ENCODE measurements around the gene PTGES2. TPM values are rescaled to one million over a fixed set of nuclear protein-coding genes. Genes with fewer than 3 reads are reported as not detected.

Gene PTGES2
- total and polyA plus RNA-seq, 2 experiments from 2014 or later: 141 to 240 TPM

DNA sequence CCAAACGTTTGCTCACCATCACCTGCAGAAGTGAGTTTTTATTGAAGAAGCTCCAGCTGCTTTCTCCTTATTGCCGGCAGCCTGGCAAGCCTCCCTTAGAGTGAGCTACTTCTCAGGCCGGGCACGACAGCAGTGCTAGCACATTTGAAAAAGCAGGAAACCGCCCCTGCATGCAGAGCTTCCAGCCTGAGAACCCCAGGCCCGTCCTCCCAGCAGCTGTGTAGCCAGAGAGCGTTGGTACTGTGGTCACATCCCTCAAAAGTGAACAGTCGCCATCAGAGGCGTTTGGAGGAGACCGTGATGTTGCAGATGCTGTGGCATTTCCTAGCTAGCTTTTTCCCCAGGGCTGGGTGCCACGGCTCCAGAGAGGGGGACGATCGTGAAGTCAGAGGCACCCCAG lies 36.0 kb downstream of the PTGES2 start:
- TF ChIP-seq, protein P1, sequence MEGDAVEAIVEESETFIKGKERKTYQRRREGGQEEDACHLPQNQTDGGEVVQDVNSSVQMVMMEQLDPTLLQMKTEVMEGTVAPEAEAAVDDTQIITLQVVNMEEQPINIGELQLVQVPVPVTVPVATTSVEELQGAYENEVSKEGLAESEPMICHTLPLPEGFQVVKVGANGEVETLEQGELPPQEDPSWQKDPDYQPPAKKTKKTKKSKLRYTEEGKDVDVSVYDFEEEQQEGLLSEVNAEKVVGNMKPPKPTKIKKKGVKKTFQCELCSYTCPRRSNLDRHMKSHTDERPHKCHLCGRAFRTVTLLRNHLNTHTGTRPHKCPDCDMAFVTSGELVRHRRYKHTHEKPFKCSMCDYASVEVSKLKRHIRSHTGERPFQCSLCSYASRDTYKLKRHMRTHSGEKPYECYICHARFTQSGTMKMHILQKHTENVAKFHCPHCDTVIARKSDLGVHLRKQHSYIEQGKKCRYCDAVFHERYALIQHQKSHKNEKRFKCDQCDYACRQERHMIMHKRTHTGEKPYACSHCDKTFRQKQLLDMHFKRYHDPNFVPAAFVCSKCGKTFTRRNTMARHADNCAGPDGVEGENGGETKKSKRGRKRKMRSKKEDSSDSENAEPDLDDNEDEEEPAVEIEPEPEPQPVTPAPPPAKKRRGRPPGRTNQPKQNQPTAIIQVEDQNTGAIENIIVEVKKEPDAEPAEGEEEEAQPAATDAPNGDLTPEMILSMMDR (IDR thresholded peaks at IDR 0.05; ENCODE audit: low read depth, low read length): no peak
- H3K36me3 ChIP-seq: no peaks in the 10 kb centered on the region
- no peaks in the 10 kb centered on the region for H3K9me3 ChIP-seq (ENCODE audit: low read depth)
- DNase-seq (ENCODE audit: low read depth in 1 of 2, low spot score in 1 of 2): no peak
- H3K4me1 ChIP-seq (ENCODE audit: low read depth): peaks cover 21% of the 10 kb centered on the region
- no peak overlapping the region for H3K27ac ChIP-seq
- H3K4me3 ChIP-seq: no peak overlapping the region
- no peaks in the 10 kb centered on the region for H3K27me3 ChIP-seq

GRCh38 chr9:128091144-128091543 lies 36.4 kb downstream of the PTGES2 start:
- H3K27ac ChIP-seq: peak overlapping the region; percentile 20
- peaks cover 17% of the 10 kb centered on the region for H3K4me1 ChIP-seq (ENCODE audit: low read depth)
- H3K4me3 ChIP-seq: no peak overlapping the region
- H3K27me3 ChIP-seq: no peaks in the 10 kb centered on the region
- peak; percentile 84 to 92 for DNase-seq (ENCODE audit: low read depth in 1 of 2, low spot score in 1 of 2)
- TF ChIP-seq, protein P1 (IDR thresholded peaks at IDR 0.05; ENCODE audit: low read depth, low read length): no peak
- no peaks in the 10 kb centered on the region for H3K36me3 ChIP-seq
- no peaks in the 10 kb centered on the region for H3K9me3 ChIP-seq (ENCODE audit: low read depth)

DNA sequence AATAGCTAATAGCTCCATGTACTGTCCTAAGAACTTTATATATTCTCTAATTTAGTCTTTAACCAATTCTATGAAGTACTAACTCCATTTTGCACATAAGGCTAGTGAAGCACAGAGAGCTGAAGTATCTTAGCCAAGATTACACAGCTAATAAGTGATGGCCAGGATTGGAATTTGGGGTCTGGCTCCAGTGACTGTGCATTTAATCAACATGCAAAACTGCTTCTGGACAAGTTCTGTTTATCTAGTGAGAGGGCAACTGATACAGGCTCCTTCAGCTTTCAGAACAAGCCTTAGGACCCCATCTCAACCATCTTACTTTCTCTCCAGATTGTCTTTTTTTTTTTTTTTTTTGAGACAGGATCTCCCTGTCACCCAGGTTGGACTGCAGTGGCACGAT lies 38.2 kb downstream of the PTGES2 start:
- Histone ChIP-seq H3K27ac (no peak overlapping the region), H3K27me3 (no peaks in the 10 kb centered on the region), H3K36me3 (no peaks in the 10 kb centered on the region), H3K4me3 (no peak overlapping the region), H3K9me3 (ENCODE audit: low read depth) (no peaks in the 10 kb centered on the region), H3K4me1 (ENCODE audit: low read depth) (no peaks in the 10 kb centered on the region)
- TF ChIP-seq, protein P1 (IDR thresholded peaks at IDR 0.05; ENCODE audit: low read depth, low read length): no peak
- no peak for DNase-seq (ENCODE audit: low read depth in 1 of 2, low spot score in 1 of 2)

DNA sequence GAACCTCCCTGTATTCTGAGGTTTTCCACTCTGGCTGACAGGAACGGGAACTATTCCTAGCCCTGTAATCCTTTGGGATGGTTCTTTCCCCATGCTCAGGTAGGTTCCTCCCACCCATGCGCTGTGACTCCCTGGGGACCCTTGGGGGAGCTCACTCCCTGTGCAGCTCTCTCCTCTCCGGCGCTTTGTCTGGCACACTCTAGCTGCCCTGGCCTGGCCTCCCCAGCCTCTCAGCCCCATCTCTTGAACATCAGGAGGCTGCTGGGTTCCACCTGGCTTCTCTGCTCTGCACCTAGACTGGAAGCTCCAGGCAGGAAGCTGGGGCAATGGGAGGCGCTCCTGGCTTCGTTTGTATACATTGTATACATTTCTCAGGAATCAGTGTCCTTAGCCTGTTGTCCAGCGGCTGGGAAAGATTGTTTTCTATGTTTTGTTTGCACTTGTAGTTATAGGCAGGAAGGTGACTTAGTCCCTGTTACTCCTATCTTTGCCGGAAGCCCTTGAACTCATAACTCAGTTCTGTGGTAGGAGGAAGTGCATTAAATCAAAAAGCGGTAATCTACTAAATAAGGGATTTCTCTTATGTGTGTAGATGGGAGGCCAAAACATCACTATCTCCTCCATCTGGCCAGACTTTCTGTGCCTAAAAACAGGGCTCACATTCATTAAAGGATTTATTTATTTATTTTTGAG lies 39.1 kb downstream of the PTGES2 start:
- TF ChIP-seq, protein P1 (IDR thresholded peaks at IDR 0.05; ENCODE audit: low read depth, low read length): no peak
- Histone ChIP-seq H3K27me3 (no peaks in the 10 kb centered on the region), H3K36me3 (no peaks in the 10 kb centered on the region), H3K4me3 (no peak overlapping the region), H3K27ac (no peak overlapping the region), H3K9me3 (ENCODE audit: low read depth) (no peaks in the 10 kb centered on the region), H3K4me1 (ENCODE audit: low read depth) (no peaks in the 10 kb centered on the region)
- no peak for DNase-seq (ENCODE audit: low read depth in 1 of 2, low spot score in 1 of 2)

GRCh38 chr9:128087262-128087661 lies 40.3 kb downstream of the PTGES2 start:
- Histone ChIP-seq H3K4me3 (no peak overlapping the region), H3K9me3 (ENCODE audit: low read depth) (no peaks in the 10 kb centered on the region), H3K27ac (no peak overlapping the region), H3K27me3 (no peaks in the 10 kb centered on the region), H3K4me1 (ENCODE audit: low read depth) (no peaks in the 10 kb centered on the region), H3K36me3 (no peaks in the 10 kb centered on the region)
- DNase-seq (ENCODE audit: low read depth in 1 of 2, low spot score in 1 of 2): no peak
- TF ChIP-seq, protein P1 (IDR thresholded peaks at IDR 0.05; ENCODE audit: low read depth, low read length): no peak
